CD14-positive monocyte (primary cell): Measurements from ENCODE around the gene C16orf54. TPM values are rescaled to one million over a fixed set of nuclear protein-coding genes. Genes with fewer than 3 reads are reported as not detected.

ENCODE experiments used
- DNase-seq, 3 donors: peaks; one replicate each; pipeline ENCODE4 v3.0.0-alpha.2; 2011 to 2022
- H2AFZ ChIP-seq: 2 replicates; pipeline ENCODE4 v1.6.0; 2012; ENCODE audit warnings: mild to moderate bottlenecking, low read depth, low read length, inconsistent platforms; ENCODE audit not compliant: insufficient read depth, poor library complexity, severe bottlenecking
- H3K27ac ChIP-seq, 2 donors: 1 replicate in 1 of 2; 2 replicates in 1 of 2; pipeline ENCODE4 v1.5.1; 2012 to 2013; ENCODE audit warnings: low read length in 2 of 2, control low read depth in 1 of 2, inconsistent platforms in 1 of 2, low read depth in 1 of 2, mild to moderate bottlenecking in 1 of 2
- H3K27me3 ChIP-seq, 2 donors: one replicate each; pipeline versions ENCODE4 v1.6.0 to v1.6.1; 2011 to 2013; ENCODE audit warnings: low read length in 2 of 2; ENCODE audit not compliant: control insufficient read depth in 2 of 2, insufficient read depth in 2 of 2
- H3K36me3 ChIP-seq, 2 donors: replicated peaks in 1 of 2; 1 replicate in 1 of 2; 2 replicates in 1 of 2; pipeline versions ENCODE4 v1.5.1 to v1.6.1; 2012 to 2013; ENCODE audit warnings: low read length in 2 of 2, control low read depth in 1 of 2, inconsistent platforms in 1 of 2, mild to moderate bottlenecking in 1 of 2; ENCODE audit not compliant: insufficient read depth in 2 of 2, control insufficient read depth in 1 of 2
- H3K4me1 ChIP-seq, 2 donors: 1 replicate in 1 of 2; 2 replicates in 1 of 2; pipeline versions ENCODE4 v1.5.1 to v1.6.1; 2012 to 2013; ENCODE audit warnings: low read length in 2 of 2, control low read depth in 1 of 2, inconsistent platforms in 1 of 2, mild to moderate bottlenecking in 1 of 2, moderate library complexity in 1 of 2; ENCODE audit not compliant: insufficient read depth in 2 of 2, control insufficient read depth in 1 of 2
- H3K4me2 ChIP-seq: replicated peaks from 2 replicates; pipeline ENCODE3; 2012; ENCODE audit warnings: low read length, moderate library complexity, mild to moderate bottlenecking; ENCODE audit not compliant: poor library complexity, severe bottlenecking; ENCODE audit errors: extremely low read depth
- H3K4me3 ChIP-seq, 3 experiments: fragments of 200-600 bp in 1 of 3; sonication (generic) in 1 of 3; replicated peaks in 1 of 3; 1 replicate in 2 of 3; 2 replicates in 1 of 3; pipeline ENCODE4 v1.5.1; 2011 to 2013; ENCODE audit warnings: low read length in 3 of 3, mild to moderate bottlenecking in 3 of 3, control low read depth in 2 of 3, low read depth in 2 of 3, inconsistent platforms in 1 of 3, moderate library complexity in 1 of 3
- H3K79me2 ChIP-seq: 2 replicates; pipeline ENCODE4 v1.6.0; 2012; ENCODE audit warnings: mild to moderate bottlenecking, control low read depth, inconsistent platforms, low read length, moderate library complexity; ENCODE audit not compliant: insufficient read depth
- H3K9ac ChIP-seq: 2 replicates; pipeline ENCODE4 v1.6.0; 2017; ENCODE audit warnings: low read length, mild to moderate bottlenecking; ENCODE audit not compliant: insufficient read depth, poor library complexity, severe bottlenecking
- H3K9me3 ChIP-seq, 2 donors: replicated peaks in 1 of 2; 1 replicate in 1 of 2; 2 replicates in 1 of 2; pipeline versions ENCODE4 v1.5.1 to v1.6.1; 2012 to 2013; ENCODE audit warnings: low read length in 2 of 2, control low read depth in 1 of 2; ENCODE audit not compliant: control insufficient read depth in 1 of 2, insufficient read depth in 1 of 2
- H4K20me1 ChIP-seq: 2 replicates; pipeline ENCODE4 v1.6.0; 2012; ENCODE audit warnings: mild to moderate bottlenecking, low read length, control low read depth, moderate library complexity; ENCODE audit not compliant: insufficient read depth
- H3K27ac Mint-ChIP-seq, 7 donors: one replicate each; pipeline ENCODE4 v1.8.0; 2020; ENCODE audit warnings: mild to moderate bottlenecking in 7 of 7, mixed read lengths in 7 of 7, moderate library complexity in 6 of 7, inconsistent platforms in 2 of 7
- H3K27me3 Mint-ChIP-seq, 3 donors: one replicate each; pipeline ENCODE4 v1.8.0; 2021 to 2022; ENCODE audit warnings: low read depth in 3 of 3, mild to moderate bottlenecking in 3 of 3, mixed read lengths in 3 of 3, moderate library complexity in 3 of 3, inconsistent platforms in 1 of 3
- H3K36me3 Mint-ChIP-seq, 2 donors: one replicate each; pipeline ENCODE4 v1.8.0; 2020; ENCODE audit warnings: mixed read lengths in 2 of 2, inconsistent platforms in 1 of 2, mild to moderate bottlenecking in 1 of 2
- H3K4me1 Mint-ChIP-seq: one replicate; pipeline ENCODE4 v1.8.0; 2020; ENCODE audit warnings: mild to moderate bottlenecking, mixed read lengths
- H3K4me3 Mint-ChIP-seq, 2 donors: one replicate each; pipeline ENCODE4 v1.8.0; 2020; ENCODE audit warnings: mild to moderate bottlenecking in 2 of 2, mixed read lengths in 2 of 2, moderate library complexity in 1 of 2
- H3K9me3 Mint-ChIP-seq, 7 donors: one replicate each; pipeline ENCODE4 v1.8.0; 2020 to 2022; ENCODE audit warnings: mixed read lengths in 7 of 7, mild to moderate bottlenecking in 6 of 7, moderate library complexity in 6 of 7, inconsistent platforms in 2 of 7
- WGBS: methylation state at CpG from one replicate; pipeline ENCODE4 v1.1.5; 2013; ENCODE audit warnings: missing lambda C conversion rate; ENCODE audit not compliant: insufficient coverage; 5-methylcytosine and 5-hydroxymethylcytosine counted together
- intact Hi-C, 2 donors: fragments of 100-400 bp; cut with micrococcal nuclease; formaldehyde crosslinking; loops; one replicate each; pipeline versions ENCODE4 v1.15.0 to v1.15.1; 2023
- polyA plus RNA-seq, 3 donors: library from polyadenylated mRNA; depleted of rRNA in 1 of 3; unstranded in 2 of 3; stranded (reverse) in 1 of 3; fragments of 300-500 nt in 2 of 3; fragments of >200 nt in 1 of 3; fragmentation: Illumina TruSeq in 2 of 3; gene quantifications; 1 replicate in 2 of 3; 2 replicates in 1 of 3; pipeline ENCODE4 v1.2.3, GENCODE V29; 2012 to 2021
- TF ChIP-seq, protein P1 (sequence below): fragments of 200-600 bp; IDR thresholded peaks from one replicate; pipeline ENCODE4 v1.8.0; 2022; ENCODE audit warnings: antibody characterized with exemption, mild to moderate bottlenecking

Gene C16orf54
- polyA plus RNA-seq, 3 donors, result 24.6 to 32.0 (median 29.2) TPM

DNA sequence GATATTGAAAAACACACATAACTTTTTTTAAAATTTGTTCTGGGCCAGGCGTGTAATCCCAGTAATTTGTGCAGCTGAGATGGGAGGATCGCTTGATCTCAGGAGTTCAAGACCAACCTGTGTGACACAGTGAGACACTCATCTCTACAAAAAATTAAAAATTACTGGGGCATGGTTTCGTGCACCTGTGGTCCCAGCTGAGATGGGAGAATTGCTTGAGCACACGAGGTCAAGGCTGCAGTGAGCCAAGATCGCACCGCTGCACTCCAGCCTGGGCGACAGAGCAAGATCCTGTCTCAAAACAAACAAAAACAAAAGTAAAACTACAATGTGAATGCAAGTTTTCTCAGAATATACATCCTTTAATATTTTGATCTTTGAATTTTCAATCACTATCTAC, 15.1 kb downstream of the C16orf54 start:
- Histone ChIP-seq H3K27ac (no peak overlapping the region), H3K4me1 (peaks cover 12 to 13% of the 10 kb centered on the region in 2 donors), H3K9me3 (no peaks in the 10 kb centered on the region), H4K20me1 (no peaks in the 10 kb centered on the region), H3K27me3 (no peaks in the 10 kb centered on the region), H3K79me2 (no peaks in the 10 kb centered on the region), H3K36me3 (no peaks in the 10 kb centered on the region), H3K9ac (no peak overlapping the region), H3K4me2 (no peak overlapping the region), H3K4me3 (no peak overlapping the region), H2AFZ (no peak overlapping the region)
- no peak overlapping the region for H3K27ac Mint-ChIP-seq
- H3K4me3 Mint-ChIP-seq, result no peak overlapping the region
- WGBS, result 100% methylated on average over 3 of the region's 7 CpGs
- peaks cover 0 to 3% (median 2%) of the 10 kb centered on the region in 7 donors for H3K9me3 Mint-ChIP-seq
- H3K4me1 Mint-ChIP-seq, result peaks cover 20% of the 10 kb centered on the region
- TF ChIP-seq, protein P1, sequence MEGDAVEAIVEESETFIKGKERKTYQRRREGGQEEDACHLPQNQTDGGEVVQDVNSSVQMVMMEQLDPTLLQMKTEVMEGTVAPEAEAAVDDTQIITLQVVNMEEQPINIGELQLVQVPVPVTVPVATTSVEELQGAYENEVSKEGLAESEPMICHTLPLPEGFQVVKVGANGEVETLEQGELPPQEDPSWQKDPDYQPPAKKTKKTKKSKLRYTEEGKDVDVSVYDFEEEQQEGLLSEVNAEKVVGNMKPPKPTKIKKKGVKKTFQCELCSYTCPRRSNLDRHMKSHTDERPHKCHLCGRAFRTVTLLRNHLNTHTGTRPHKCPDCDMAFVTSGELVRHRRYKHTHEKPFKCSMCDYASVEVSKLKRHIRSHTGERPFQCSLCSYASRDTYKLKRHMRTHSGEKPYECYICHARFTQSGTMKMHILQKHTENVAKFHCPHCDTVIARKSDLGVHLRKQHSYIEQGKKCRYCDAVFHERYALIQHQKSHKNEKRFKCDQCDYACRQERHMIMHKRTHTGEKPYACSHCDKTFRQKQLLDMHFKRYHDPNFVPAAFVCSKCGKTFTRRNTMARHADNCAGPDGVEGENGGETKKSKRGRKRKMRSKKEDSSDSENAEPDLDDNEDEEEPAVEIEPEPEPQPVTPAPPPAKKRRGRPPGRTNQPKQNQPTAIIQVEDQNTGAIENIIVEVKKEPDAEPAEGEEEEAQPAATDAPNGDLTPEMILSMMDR, result no peak
- no peak for DNase-seq
- peaks cover 0 to under 1% of the 10 kb centered on the region in 2 donors for H3K36me3 Mint-ChIP-seq
- H3K27me3 Mint-ChIP-seq, result peaks cover 0 to 8% (median 6%) of the 10 kb centered on the region in 3 donors
- intact Hi-C loops, result no loop called here

DNA sequence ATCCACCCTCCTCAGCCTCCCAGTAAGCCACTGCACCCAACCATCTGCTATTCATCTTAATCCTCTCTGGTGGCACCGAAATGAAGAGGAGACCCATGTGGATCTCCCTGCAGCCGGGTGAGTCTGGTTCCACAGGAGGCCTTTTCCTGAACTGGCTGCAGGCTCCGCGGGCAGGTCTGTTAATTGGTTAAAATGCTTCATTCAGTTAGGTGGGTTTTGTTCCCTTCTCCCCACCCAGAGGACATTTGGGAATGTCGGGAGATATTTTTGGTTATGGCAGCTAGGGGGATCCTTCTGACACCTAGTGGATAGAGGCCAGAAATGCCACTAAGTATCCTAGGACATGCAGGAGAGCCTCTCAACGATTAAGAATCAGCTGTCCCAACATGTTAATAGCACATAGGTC, 16.7 kb downstream of the C16orf54 start:
- H3K36me3 ChIP-seq, result no peaks in the 10 kb centered on the region
- H3K27me3 ChIP-seq, result no peaks in the 10 kb centered on the region
- H3K9me3 ChIP-seq, result no peaks in the 10 kb centered on the region
- WGBS, result no CpG with 5 or more reads among the region's 6 CpGs
- Mint-ChIP-seq H3K36me3 (no peaks in the 10 kb centered on the region), H3K9me3 (peaks cover 0 to 3% (median 2%) of the 10 kb centered on the region in 7 donors), H3K27me3 (peaks cover 0 to 8% (median 6%) of the 10 kb centered on the region in 3 donors), H3K4me1 (peaks cover 11% of the 10 kb centered on the region), H3K27ac (no peak overlapping the region), H3K4me3 (no peak overlapping the region)
- H3K27ac ChIP-seq, result no peak overlapping the region
- peak in 2 of 3 donors; percentile 28 to 36 for DNase-seq
- TF ChIP-seq, protein P1, result peak; percentile 74
- H3K4me1 ChIP-seq, result peaks cover 0 to 5% of the 10 kb centered on the region in 2 donors
- H3K4me3 ChIP-seq, result no peak overlapping the region
- H4K20me1 ChIP-seq, result no peaks in the 10 kb centered on the region
- H2AFZ ChIP-seq, result peak overlapping the region; percentile 56
- intact Hi-C loops, result loop anchor here in 1 of 2 donors (5.0 kb wide), 1 partner anchor 37 kb away; no protein-coding TSS in a partner anchor
- no peak overlapping the region for H3K4me2 ChIP-seq
- no peaks in the 10 kb centered on the region for H3K79me2 ChIP-seq
- H3K9ac ChIP-seq, result no peak overlapping the region
